ENCODE data around the gene BAZ2B. TPM values are rescaled to one million over a fixed set of nuclear protein-coding genes. Genes with fewer than 3 reads are reported as not detected.
"Not testable (repeated sequence)": the region's sequence is repeated elsewhere in the genome, so short reads cannot be mapped to it uniquely, and the experiment has no call there.

BAZ2B gene
- total RNA-seq, 2 experiments from 2014 or later: 3.7 to 11.8 TPM

GRCh38 chr2:159410276-159410675 lies 206.1 kb downstream of the BAZ2B start:
- Histone ChIP-seq H3K9me2 (ENCODE audit: insufficient read depth, low read length) (no peaks in the 10 kb centered on the region), H2AFZ (ENCODE audit: low read length) (no peak overlapping the region), H3K4me3 (ENCODE audit: low read depth, low read length, poor library complexity, severe bottlenecking) (no peak overlapping the region), H3K36me3 (ENCODE audit: insufficient read depth, low read length) (no peaks in the 10 kb centered on the region), H3K4me2 (ENCODE audit: low read length) (no peak overlapping the region), H3K79me2 (ENCODE audit: insufficient read depth, low read depth, low read length) (no peaks in the 10 kb centered on the region), H3K27ac (ENCODE audit: low read depth, low read length, poor library complexity, severe bottlenecking) (no peak overlapping the region), H3K9me3 (ENCODE audit: low read length) (no peaks in the 10 kb centered on the region), H3K4me1 (ENCODE audit: insufficient read depth, low read length, poor library complexity, severe bottlenecking) (no peaks in the 10 kb centered on the region), H4K20me1 (ENCODE audit: insufficient read depth, low read length) (no peaks in the 10 kb centered on the region)
- BruUV-seq (replicated peaks): no TSS peak
- DNase-seq (ENCODE audit: low spot score): no peak
- ChIA-PET POLR2A (interaction anchor here (0.6 kb wide), 2 partner anchors 46 to 83 kb away, joined by 3 read pairs; no protein-coding TSS in a partner anchor), CTCF (ENCODE audit: unreplicated experiment) (no interaction called here)
- TF ChIP-seq EZH2phosphoT487 (IDR thresholded peaks at IDR 0.05; ENCODE audit: borderline replicate concordance, low read depth, low read length) (no peak), CTCF (conservative IDR thresholded peaks at IDR 0.05; ENCODE audit: low read length) (no peak)
- intact Hi-C loops (cut with micrococcal nuclease; ENCODE audit: unreplicated experiment): no loop called here

- CTCF ChIA-PET (ENCODE audit: unreplicated experiment): no interaction called here
- no peaks in the 10 kb centered on the region for H3K9me3 ChIP-seq (ENCODE audit: low read length)
- DNase-seq (ENCODE audit: low spot score): no peak
- no peaks in the 10 kb centered on the region for H3K36me3 ChIP-seq (ENCODE audit: insufficient read depth, low read length)
- H4K20me1 ChIP-seq (ENCODE audit: insufficient read depth, low read length): no peaks in the 10 kb centered on the region
- BruUV-seq (replicated peaks): no TSS peak
- POLR2A ChIA-PET: no interaction called here
- H3K4me3 ChIP-seq (ENCODE audit: low read depth, low read length, poor library complexity, severe bottlenecking): no peak overlapping the region
- TF ChIP-seq CTCF (conservative IDR thresholded peaks at IDR 0.05; ENCODE audit: low read length) (no peak), EZH2phosphoT487 (IDR thresholded peaks at IDR 0.05; ENCODE audit: borderline replicate concordance, low read depth, low read length) (no peak)
- no peak overlapping the region for H3K27ac ChIP-seq (ENCODE audit: low read depth, low read length, poor library complexity, severe bottlenecking)
- intact Hi-C loops (cut with micrococcal nuclease; ENCODE audit: unreplicated experiment): no loop called here
- no peaks in the 10 kb centered on the region for H3K4me1 ChIP-seq (ENCODE audit: insufficient read depth, low read length, poor library complexity, severe bottlenecking)
- H3K4me2 ChIP-seq (ENCODE audit: low read length): no peak overlapping the region
- no peaks in the 10 kb centered on the region for H3K9me2 ChIP-seq (ENCODE audit: insufficient read depth, low read length)
- H3K79me2 ChIP-seq (ENCODE audit: insufficient read depth, low read depth, low read length): no peaks in the 10 kb centered on the region
- no peak overlapping the region for H2AFZ ChIP-seq (ENCODE audit: low read length)
Observed at GRCh38 chr2:159409116-159409800, 207.1 kb downstream of the BAZ2B start.

- Histone ChIP-seq H3K36me3 (ENCODE audit: insufficient read depth, low read length) (no peaks in the 10 kb centered on the region), H3K9me2 (ENCODE audit: insufficient read depth, low read length) (no peaks in the 10 kb centered on the region), H3K4me2 (ENCODE audit: low read length) (no peak overlapping the region), H3K9me3 (ENCODE audit: low read length) (no peaks in the 10 kb centered on the region), H3K4me3 (ENCODE audit: low read depth, low read length, poor library complexity, severe bottlenecking) (no peak overlapping the region), H2AFZ (ENCODE audit: low read length) (no peak overlapping the region), H3K79me2 (ENCODE audit: insufficient read depth, low read depth, low read length) (no peaks in the 10 kb centered on the region), H3K4me1 (ENCODE audit: insufficient read depth, low read length, poor library complexity, severe bottlenecking) (no peaks in the 10 kb centered on the region), H4K20me1 (ENCODE audit: insufficient read depth, low read length) (no peaks in the 10 kb centered on the region), H3K27ac (ENCODE audit: low read depth, low read length, poor library complexity, severe bottlenecking) (no peak overlapping the region)
- DNase-seq (ENCODE audit: low spot score): no peak
- CTCF ChIA-PET (ENCODE audit: unreplicated experiment): no interaction called here
- no peak for TF ChIP-seq CTCF (conservative IDR thresholded peaks at IDR 0.05; ENCODE audit: low read length)
- TF ChIP-seq EZH2phosphoT487 (IDR thresholded peaks at IDR 0.05; ENCODE audit: borderline replicate concordance, low read depth, low read length): no peak
- BruUV-seq (replicated peaks): no TSS peak
- intact Hi-C loops (cut with micrococcal nuclease; ENCODE audit: unreplicated experiment): no loop called here
- POLR2A ChIA-PET: interaction anchor here (1.4 to 1.6 kb wide), 2 partner anchors 10 to 15 kb away, joined by 3 to 4 read pairs; no protein-coding TSS in a partner anchor
Observed at GRCh38 chr2:159402790-159403189, 213.6 kb downstream of the BAZ2B start.

- H3K4me3 ChIP-seq (ENCODE audit: low read depth, low read length, poor library complexity, severe bottlenecking); H3K4me2 ChIP-seq (ENCODE audit: low read length); H3K79me2 ChIP-seq (ENCODE audit: insufficient read depth, low read depth, low read length); H3K27ac ChIP-seq (ENCODE audit: low read depth, low read length, poor library complexity, severe bottlenecking); H2AFZ ChIP-seq (ENCODE audit: low read length); intact Hi-C loops (cut with micrococcal nuclease; ENCODE audit: unreplicated experiment); H3K4me1 ChIP-seq (ENCODE audit: insufficient read depth, low read length, poor library complexity, severe bottlenecking); H3K36me3 ChIP-seq (ENCODE audit: insufficient read depth, low read length); H3K9me2 ChIP-seq (ENCODE audit: insufficient read depth, low read length); CTCF ChIA-PET (ENCODE audit: unreplicated experiment); H3K9me3 ChIP-seq (ENCODE audit: low read length); H4K20me1 ChIP-seq (ENCODE audit: insufficient read depth, low read length); DNase-seq (ENCODE audit: low spot score); BruUV-seq (replicated peaks): not testable (repeated sequence)
- POLR2A ChIA-PET: interaction anchor here (1.4 to 1.6 kb wide), 2 partner anchors 10 to 14 kb away, joined by 3 to 4 read pairs; no protein-coding TSS in a partner anchor
Observed at GRCh38 chr2:159402160-159402559, 214.2 kb downstream of the BAZ2B start.
